HG03045 (cell line): Measurements from ENCODE around the gene DNASE1L1.
"Not testable (repeated sequence)": the region's sequence is repeated elsewhere in the genome, so short reads cannot be mapped to it uniquely, and the experiment has no call there.

Experiments used
- ATAC-seq: cut with Tn5 transposase; IDR thresholded peaks from one replicate; pipeline ENCODE4 v1.9.1; 2021; ENCODE audit warnings: mild to moderate bottlenecking, moderate library complexity; ENCODE audit not compliant: unreplicated experiment

The DNASE1L1 gene

DNA sequence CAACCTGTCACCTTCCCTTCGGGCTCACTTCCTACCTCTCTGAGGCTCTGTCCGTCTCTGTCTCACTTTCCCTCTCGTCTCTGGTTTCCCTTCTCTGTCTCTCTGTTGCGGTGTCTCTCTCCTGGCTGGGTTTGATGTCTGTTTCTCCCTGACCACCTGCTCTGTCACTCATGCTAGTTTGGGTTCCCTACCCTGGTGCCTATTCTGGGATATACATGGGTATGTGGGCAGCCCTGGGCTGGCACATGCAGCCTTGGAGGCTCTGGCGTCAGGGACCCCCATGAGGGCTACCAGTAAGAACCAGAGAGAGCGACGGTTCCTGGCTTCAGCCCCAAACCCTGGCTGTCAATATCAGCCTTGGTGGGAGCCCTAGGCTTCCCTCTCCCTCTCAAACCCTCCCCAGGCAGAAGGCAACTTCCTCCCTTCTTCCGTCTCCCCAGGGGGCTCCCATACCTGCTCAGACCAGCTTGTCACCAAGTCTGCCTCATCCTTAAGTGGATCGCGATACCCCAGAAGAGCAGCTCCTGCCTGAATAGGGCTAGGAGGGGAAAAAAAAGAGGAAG lies 314 bp downstream of the DNASE1L1 start:
- no peak for ATAC-seq

DNA sequence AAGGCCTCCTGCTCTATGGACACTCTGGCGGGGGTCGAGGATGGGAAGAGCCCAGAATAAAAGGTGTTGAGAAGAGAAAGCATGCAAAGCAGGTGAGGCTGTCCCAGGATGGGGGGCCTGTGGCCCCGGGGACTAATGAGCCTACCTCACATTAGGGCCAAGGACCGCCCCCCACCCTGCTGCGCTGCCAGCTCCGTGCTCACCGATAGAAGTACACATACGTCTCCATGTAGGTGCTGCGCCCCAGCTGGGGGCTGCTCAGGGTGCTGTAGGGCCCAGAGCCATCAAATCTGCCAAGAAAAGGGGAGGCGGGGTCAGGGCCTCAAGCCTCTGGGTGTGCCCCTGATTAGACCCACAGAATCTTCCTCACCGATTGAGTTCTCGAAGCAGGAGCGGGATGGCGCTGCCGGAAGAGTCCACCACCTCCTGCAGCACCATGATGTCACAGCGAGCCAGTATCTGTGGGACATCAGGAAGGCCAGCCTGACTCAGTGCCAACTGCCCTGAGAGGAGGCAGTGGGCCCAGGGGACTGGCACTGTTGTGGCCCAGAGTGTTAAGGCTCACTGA lies 4.3 kb downstream of the DNASE1L1 start:
- no peak for ATAC-seq

GRCh38 chrX:154403858-154404257 lies 5.2 kb downstream of the DNASE1L1 start:
- no peak for ATAC-seq

DNA sequence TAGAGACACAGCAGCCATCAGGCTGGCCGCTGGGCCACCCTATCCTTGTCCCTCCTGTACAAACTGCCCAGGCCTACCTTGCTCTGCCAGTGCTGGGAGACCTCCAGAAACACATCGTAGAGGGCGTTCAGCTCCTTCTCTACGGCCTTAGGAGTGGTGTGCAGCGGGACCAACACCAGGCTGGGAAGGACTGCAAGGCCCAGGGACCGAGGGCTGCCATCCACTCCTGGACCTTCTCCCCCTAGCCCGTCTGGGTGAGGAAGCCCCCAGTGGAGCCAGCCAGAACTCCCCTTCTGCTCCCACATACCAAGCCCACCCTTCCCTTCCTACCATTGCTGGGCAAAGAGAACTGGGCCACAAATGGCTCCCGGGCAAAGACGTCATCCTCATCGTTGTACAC lies 5.9 kb downstream of the DNASE1L1 start:
- no peak for ATAC-seq

GRCh38 chrX:154402622-154403127 lies 6.4 kb downstream of the DNASE1L1 start:
- ATAC-seq = no peak

- ATAC-seq = no peak
Measured at GRCh38 chrX:154401918-154402621, 7.0 kb downstream of the DNASE1L1 start.

GRCh38 chrX:154401045-154401799 lies 7.8 kb downstream of the DNASE1L1 start:
- ATAC-seq = no peak

DNA sequence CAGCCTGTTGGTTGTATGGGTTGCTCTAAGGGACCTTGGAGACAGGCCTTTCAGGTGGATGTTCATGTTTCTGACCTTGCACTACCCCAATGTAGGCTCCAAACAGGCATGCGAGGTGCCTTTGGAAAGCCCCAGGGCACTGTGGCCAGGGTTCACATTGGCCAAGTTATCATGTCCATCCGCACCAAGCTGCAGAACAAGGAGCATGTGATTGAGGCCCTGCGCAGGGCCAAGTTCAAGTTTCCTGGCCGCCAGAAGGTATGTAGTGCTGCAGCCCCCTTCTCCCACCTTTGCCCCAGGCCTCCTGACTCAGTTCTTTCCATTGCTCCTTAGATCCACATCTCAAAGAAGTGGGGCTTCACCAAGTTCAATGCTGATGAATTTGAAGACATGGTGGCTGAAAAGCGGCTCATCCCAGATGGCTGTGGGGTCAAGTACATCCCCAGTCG lies 8.7 kb downstream of the DNASE1L1 start:
- not testable (repeated sequence) for ATAC-seq

GRCh38 chrX:154399527-154400368 lies 9.3 kb downstream of the DNASE1L1 start:
- no peak for ATAC-seq

DNA sequence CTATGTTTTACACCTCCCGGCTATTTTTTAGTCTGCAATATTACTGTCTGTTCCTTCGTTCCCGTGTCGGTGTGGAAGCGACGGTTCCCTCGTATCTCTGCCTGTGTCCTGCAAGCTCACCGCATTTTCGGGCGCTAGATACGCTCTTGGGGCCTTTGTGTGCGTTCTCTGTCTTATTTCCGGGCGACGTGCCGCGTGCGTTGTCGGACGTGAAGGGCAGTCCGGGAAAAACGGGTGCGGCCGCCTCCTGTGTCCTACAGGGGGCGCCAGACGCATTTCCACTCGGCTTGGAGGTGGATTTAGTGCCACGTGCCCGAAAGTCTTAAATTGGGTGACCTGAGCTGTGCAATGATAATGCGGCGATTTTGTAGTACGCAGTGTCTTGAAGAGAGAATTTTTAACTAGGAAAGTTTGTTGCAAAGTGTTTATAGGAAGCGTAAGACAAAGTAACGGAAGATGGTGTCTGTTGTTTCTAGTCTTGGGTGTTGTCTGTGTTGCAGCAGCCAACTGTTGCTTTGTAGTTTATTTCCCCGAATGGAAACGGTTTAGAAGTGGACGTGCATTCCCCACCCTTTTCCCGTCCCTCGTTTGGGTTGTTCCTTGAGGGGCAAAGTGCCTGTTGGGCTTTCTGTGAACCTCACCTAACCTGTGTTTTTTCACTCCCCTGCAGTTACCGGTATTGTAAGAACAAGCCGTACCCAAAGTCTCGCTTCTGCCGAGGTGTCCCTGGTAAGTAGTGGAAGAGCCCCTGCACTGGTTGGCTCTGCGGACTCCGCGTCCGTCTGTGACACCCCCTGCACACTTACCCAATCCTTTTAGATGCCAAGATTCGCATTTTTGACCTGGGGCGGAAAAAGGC lies 10.2 kb downstream of the DNASE1L1 start:
- ATAC-seq = peak; percentile 33

DNA sequence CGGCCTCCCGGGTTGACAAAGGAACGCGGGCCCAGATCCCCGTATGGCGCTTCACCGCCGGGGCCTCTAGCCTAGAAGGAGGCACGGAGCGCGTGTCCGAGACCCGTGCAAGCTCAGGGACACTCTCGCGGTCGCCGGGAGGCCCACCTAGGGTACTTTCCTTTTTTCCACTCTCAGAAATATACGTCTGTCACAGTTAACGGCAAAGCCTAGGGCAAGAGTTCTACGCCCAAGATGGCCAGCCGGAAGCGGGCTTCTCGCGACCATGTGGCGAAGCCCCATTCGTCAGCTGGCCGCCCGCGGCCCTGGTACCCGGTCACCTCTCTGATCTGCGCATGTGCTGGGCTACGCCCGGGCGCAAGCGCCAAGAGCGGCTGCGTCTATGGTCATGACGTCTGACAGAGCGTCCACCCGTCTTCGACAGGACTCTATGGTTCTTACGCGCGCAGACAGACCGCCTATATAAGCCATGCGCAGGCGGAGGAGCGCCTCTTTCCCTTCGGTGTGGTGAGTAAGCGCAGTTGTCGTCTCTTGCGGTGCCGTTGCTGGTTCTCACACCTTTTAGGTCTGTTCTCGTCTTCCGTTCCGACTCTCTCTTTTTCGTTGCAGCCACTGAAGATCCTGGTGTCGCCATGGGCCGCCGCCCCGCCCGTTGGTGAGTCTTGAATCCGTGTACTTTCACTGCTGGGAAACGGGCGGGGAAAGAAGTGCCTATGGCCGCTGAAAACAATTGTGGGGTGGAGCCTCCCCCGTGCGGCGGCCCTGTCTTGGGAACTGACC lies 11.0 kb downstream of the DNASE1L1 start, which contains the start of gene RPL10:
TSS of gene RPL10 (plus strand) at position 490 of the 780 bp plus-strand sequence. CDS start at position 633, 143 bp downstream.
- peak; percentile 72 for ATAC-seq

DNA sequence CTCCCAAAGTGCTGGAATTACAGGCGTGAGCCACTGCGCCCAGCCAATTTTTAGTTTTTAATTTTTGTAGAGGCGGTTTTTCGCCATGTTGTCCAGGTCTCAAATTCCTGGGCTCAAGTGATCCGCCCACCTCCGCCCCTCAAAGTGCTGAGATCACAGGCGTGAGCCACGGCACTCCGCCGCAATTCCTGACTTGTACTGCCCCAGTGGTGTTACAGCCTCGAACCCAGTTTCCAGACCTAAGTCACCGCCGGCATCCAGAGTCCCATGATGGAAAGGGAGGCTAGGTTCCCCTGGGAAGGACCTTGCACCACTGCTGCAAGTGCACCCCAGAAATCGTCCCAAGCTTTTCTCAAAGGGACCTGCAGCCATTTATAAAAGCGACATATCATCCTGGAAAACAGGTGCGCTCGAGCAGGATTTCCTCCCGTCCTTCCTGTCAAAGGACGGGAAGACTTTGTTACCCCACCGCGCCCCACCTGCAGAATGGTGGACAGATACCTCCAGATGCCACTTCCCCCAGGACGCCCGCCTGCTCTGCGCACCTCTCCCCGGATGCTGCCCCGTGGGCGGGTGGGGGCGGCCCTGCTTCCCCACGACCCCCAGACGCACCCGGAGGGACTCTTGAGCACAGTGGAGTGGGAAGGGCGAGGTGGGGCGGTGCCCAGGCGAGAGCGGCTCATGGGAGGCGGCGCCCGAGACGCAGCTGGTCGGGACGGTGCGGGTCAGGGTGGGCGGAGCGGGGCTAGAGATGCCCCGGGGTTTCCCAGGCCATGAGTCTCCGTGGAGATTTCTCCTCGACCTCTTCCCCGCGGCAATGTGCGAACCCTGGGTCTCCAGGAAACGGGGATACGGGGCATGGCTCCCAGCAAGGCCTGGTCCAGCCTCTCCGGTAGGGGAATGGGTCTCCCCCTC lies 11.8 kb downstream of the DNASE1L1 start:
- ATAC-seq = peak; percentile 53

DNA sequence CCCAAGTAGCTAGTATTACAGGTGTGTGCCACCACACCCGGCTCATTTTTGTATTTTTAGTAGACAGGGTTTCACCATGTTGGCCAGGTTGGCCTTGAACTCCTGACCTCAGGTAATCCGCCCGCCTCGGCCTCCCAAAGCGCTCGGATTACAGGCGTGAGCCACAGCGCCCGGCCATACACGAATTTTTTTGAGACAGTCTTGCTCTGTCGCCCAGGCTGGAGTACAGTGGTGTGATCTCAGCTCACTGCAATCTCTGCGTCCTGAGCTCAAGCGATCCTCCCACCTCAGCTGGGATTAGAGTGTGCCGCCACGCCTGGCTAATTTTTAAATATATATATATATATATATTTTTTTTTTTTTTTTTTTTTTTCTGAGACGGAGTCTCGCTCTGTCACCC lies 12.7 kb downstream of the DNASE1L1 start:
- not testable (repeated sequence) for ATAC-seq

DNA sequence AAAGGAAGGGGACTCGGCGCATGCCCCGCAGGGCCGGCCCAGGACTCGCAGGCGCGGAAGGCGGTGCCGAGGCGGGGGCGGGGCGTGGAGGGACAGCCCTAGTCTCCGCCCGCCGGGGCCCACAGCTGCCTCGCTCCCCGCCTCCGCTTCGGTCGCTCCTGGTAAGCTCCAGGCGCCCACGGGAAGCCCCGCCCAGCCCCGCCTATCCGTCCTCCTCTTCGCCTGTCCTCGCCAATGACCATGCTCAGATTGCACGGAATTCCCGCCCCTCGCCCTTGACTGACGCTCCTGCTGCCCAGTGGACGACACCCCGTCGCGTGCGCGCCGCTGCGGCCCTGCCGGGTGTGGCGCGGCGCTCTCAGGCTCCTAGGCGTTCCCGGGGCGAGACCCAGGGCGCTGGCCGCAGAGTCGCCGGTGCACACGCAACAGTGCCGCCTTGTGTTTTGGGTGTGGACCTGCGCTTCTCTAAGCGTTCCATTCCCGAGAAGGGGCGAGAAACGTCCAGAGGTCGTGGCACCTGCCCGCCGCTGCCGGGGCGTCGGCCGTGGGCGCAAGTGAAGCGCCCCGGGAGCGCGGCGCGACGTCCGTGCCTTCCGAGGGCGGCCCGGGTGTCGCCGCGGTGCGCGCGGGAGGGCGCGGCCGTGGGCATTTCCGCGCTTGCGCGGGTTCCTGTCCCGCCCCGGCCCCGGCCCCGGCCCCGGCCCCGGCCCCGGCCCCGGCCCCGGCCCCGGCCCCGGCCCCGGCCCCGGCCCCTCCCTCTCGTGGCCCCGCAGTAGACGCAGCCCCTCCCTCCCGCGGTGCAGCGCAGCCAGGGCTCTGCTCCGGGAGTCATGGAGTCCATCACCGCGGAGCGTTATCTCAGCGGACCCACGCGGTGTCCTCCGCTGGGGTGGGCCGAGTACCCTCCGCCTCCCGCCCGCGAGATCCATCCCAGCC lies 19.0 kb downstream of the DNASE1L1 start:
- peak; percentile 68 for ATAC-seq

DNA sequence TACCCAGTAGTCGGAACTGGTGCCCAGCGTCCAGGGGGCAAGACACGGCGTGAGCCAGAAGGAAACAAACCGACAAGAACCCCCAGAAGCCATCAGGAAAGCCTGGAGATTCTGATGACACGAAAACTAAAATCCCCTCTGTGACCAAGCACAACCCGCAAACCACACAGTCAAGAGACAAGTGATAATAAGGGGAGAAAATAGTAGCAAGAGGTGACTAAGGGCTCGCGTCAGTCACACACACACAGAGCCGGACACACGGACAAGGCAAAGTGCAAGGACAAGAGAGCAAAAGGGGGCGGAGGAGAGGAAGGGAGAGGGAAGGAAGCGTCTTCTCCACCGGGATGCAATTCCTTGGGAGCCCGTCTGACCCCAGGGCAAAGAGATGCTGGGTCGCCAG lies 20.4 kb downstream of the DNASE1L1 start:
- not testable (repeated sequence) for ATAC-seq

GRCh38 chrX:154388094-154388493 lies 21.0 kb downstream of the DNASE1L1 start:
- ATAC-seq = not testable (repeated sequence)
